ENCODE data around the gene PTPN3. TPM values are rescaled to one million over a fixed set of nuclear protein-coding genes. Genes with fewer than 3 reads are reported as not detected.

PTPN3 gene
- total and polyA plus RNA-seq, 9 of the 15 experiments (the other 6 are each of a cell fraction or from before 2014, with no cell fraction given) = 0.02 TPM; not detected in 8

GRCh38 chr9:109437286-109437685 lies 60.8 kb downstream of the PTPN3 start:
- H3K36me3 ChIP-seq (ENCODE audit: control insufficient read depth, insufficient read depth, low read length) = no peaks in the 10 kb centered on the region
- no TSS peak for BruUV-seq (replicated peaks)
- peaks cover 4 to 24% of the 10 kb centered on the region in 2 experiments; a peak in 3 of 5 replicates for H3K27me3 ChIP-seq (ENCODE audit: control insufficient read depth in 2 of 2, insufficient read depth in 2 of 2, low read length in 2 of 2)
- 1% methylated on average over 4 of the region's 4 CpGs for WGBS (ENCODE audit: insufficient coverage, low coverage, missing lambda C conversion rate)
- ChIA-PET POLR2A (no interaction called here), CTCF (ENCODE audit: low intra/inter-chr PET ratio) (no interaction called here)
- TF ChIP-seq KDM4B (IDR thresholded peaks at IDR 0.05; ENCODE audit: borderline replicate concordance in 2 of 2, low read depth in 1 of 2) (no peak), ZFPM2 (CRISPR knock-in tag; IDR thresholded peaks at IDR 0.05) (no peak), NR2C2 (CRISPR knock-in tag; IDR thresholded peaks at IDR 0.05) (no peak), NR2C2 (tag; IDR thresholded peaks at IDR 0.05) (no peak), CCAR2 (IDR thresholded peaks at IDR 0.05; ENCODE audit: low read depth, low read length) (no peak), SUPT5H (IDR thresholded peaks at IDR 0.05) (no peak), PURB (CRISPR knock-in tag; IDR thresholded peaks at IDR 0.05; ENCODE audit: low read depth) (no peak), SRSF9 (IDR thresholded peaks at IDR 0.05; ENCODE audit: borderline replicate concordance, low read depth, low read length) (no peak), HMGN3 (IDR thresholded peaks at IDR 0.05; ENCODE audit: borderline replicate concordance, extremely low read depth, insufficient read length, low read depth, low read length) (no peak), DPF2 (IDR thresholded peaks at IDR 0.05) (no peak)
- in situ Hi-C loops (cut with MboI) (no loop called here), intact Hi-C loops (cut with micrococcal nuclease) (loop anchor here (10.0 kb wide), 1 partner anchor 62 kb away; no protein-coding TSS in a partner anchor)
- peaks cover 0 to 3% of the 10 kb centered on the region in 2 experiments; a peak in 2 of 5 replicates for H3K4me1 ChIP-seq (replicated peaks in 1 of 2; ENCODE audit: control insufficient read depth in 2 of 2, insufficient read depth in 2 of 2, low read length in 2 of 2)
- no peak overlapping the region for H3K27ac ChIP-seq (ENCODE audit: extremely low read depth, low read depth, low read length)
- no peak for DNase-seq (ENCODE audit: extremely low read depth in 1 of 4, low spot score in 3 of 4)
- no peaks in the 10 kb centered on the region for H3K79me2 ChIP-seq (ENCODE audit: control insufficient read depth, insufficient read depth, low read length)
- no peak for ATAC-seq
- H3K4me3 ChIP-seq = no peak overlapping the region
- no peak overlapping the region for H3K4me2 ChIP-seq (ENCODE audit: insufficient read depth, low read length)
- H2AFZ ChIP-seq (ENCODE audit: low read depth, low read length) = no peak overlapping the region
- no peak overlapping the region for H3K9ac ChIP-seq (ENCODE audit: insufficient read depth in 1 of 2, low read depth in 2 of 2, low read length in 2 of 2)
- H3K9me3 ChIP-seq (replicated peaks; ENCODE audit: control insufficient read depth, insufficient read depth, low read depth, low read length) = no peaks in the 10 kb centered on the region
- no peaks in the 10 kb centered on the region for H3K9me1 ChIP-seq (ENCODE audit: control insufficient read depth, insufficient read depth, low read length)
- H4K20me1 ChIP-seq (replicated peaks; ENCODE audit: control insufficient read depth, insufficient read depth, low read length) = no peaks in the 10 kb centered on the region; the same call in 1 of the 2 replicates
- FAIRE-seq = no peak
